MM.1S (cell line): Measurements from ENCODE around the gene FCHSD2.

Experiments used
- EZH2 ChIP-seq: fragments of 300-600 bp; sonication (generic); optimal IDR thresholded peaks from 2 replicates; pipeline ENCODE3; 2017; ENCODE audit warnings: low read depth, mild to moderate bottlenecking, antibody characterized with exemption, low read length, mixed read lengths
- EZH2phosphoT487 ChIP-seq: fragments of 300-600 bp; sonication (generic); IDR thresholded peaks from 2 replicates; pipeline ENCODE4 v1.6.1; 2018; ENCODE audit warnings: antibody characterized with exemption, low read length
- TF ChIP-seq, protein P1 (sequence below): fragments of 300-600 bp; sonication (generic); IDR thresholded peaks from 2 replicates; pipeline ENCODE4 v1.5.1; 2016; ENCODE audit warnings: antibody characterized with exemption, low read length, mixed read lengths

DNA sequence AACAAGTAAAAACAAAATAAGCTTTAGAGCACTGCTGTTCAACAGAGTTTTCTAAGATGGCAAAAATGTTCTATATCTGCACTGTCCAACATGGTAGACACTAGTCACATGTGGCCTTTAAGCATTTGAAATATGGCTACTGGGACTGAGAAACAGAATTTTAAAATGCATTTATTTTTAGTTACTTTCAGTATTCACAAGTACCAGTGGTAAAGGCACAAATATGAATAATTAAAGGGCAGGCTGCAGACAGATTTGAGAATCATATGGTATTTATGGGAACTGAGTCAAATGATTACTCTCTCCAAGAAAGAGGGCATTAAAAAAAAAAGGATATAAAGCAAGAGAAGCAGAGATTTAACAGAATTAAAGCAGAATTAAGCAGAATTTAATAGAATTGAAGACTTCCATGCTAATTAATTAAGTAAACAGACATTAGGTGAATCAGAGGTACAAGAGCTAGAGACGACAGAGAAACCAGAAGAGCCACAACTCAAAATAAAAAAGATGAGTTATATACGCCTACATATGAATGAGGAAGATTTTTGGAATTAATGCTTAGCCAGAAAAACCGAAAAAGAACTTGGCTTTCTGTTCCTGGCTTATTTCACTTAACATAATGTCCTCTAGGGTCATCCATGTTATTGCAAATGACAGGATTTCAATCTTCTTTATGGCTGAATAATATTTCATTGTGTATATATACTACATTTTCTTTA, 167.5 kb downstream of the FCHSD2 start:
- TF ChIP-seq, protein P1, sequence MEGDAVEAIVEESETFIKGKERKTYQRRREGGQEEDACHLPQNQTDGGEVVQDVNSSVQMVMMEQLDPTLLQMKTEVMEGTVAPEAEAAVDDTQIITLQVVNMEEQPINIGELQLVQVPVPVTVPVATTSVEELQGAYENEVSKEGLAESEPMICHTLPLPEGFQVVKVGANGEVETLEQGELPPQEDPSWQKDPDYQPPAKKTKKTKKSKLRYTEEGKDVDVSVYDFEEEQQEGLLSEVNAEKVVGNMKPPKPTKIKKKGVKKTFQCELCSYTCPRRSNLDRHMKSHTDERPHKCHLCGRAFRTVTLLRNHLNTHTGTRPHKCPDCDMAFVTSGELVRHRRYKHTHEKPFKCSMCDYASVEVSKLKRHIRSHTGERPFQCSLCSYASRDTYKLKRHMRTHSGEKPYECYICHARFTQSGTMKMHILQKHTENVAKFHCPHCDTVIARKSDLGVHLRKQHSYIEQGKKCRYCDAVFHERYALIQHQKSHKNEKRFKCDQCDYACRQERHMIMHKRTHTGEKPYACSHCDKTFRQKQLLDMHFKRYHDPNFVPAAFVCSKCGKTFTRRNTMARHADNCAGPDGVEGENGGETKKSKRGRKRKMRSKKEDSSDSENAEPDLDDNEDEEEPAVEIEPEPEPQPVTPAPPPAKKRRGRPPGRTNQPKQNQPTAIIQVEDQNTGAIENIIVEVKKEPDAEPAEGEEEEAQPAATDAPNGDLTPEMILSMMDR, result no peak
- TF ChIP-seq EZH2 (no peak), EZH2phosphoT487 (no peak)
